Spleen (tissue), 7 donors: ENCODE measurements around the gene ADAMTSL1.

Source experiments
- POLR2AphosphoS5 ChIP-seq, 3 donors: sonication (generic); formaldehyde crosslinking; IDR thresholded peaks; one replicate each; pipeline ENCODE4 v1.5.1; 2017; ENCODE audit warnings: antibody characterized with exemption in 3 of 3
- TF ChIP-seq, protein P1 (sequence below), 11 experiments: fragments of 200-600 bp in 7 of 11; fragments of 450-650 bp in 4 of 11; sonication (generic) in 4 of 11; IDR thresholded peaks in 8 of 11; conservative IDR thresholded peaks in 3 of 11; 1 replicate in 7 of 11; 2 replicates in 4 of 11; pipeline versions ENCODE4 v1.4.0 to v1.8.0; 2016 to 2021; ENCODE audit warnings: antibody characterized with exemption in 11 of 11, inconsistent platforms in 4 of 11, mild to moderate bottlenecking in 1 of 11
- donor health status: DM: no; HTN: no; CAD: no; lungs with moderate emphysema.
- donor health status: DM: no; HTN: no; CAD: no.
- donor health status: DM: no; HTN: no; CAD: no.

DNA sequence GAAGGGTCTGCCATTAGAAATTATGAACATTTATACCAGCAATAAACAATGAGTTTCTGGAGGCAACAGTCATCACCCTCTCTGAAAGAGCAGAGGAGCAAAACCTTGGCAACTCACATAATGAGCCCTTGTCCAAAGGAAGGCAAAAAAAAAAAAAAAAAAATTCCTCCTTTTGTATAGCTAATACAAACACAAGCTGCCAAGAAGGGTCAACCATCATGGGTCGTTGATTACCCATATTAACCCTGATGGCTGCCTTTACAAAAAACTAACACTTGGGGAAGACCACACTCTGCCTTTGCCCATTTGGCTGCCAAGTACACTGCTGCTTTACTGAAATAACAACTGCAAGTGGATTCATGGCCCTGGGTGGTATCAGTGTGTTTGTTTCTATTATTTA is 272.7 kb downstream of the ADAMTSL1 start:
- TF ChIP-seq, protein P1, sequence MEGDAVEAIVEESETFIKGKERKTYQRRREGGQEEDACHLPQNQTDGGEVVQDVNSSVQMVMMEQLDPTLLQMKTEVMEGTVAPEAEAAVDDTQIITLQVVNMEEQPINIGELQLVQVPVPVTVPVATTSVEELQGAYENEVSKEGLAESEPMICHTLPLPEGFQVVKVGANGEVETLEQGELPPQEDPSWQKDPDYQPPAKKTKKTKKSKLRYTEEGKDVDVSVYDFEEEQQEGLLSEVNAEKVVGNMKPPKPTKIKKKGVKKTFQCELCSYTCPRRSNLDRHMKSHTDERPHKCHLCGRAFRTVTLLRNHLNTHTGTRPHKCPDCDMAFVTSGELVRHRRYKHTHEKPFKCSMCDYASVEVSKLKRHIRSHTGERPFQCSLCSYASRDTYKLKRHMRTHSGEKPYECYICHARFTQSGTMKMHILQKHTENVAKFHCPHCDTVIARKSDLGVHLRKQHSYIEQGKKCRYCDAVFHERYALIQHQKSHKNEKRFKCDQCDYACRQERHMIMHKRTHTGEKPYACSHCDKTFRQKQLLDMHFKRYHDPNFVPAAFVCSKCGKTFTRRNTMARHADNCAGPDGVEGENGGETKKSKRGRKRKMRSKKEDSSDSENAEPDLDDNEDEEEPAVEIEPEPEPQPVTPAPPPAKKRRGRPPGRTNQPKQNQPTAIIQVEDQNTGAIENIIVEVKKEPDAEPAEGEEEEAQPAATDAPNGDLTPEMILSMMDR (IDR thresholded peaks at IDR 0.05 in 8 of 11, conservative IDR thresholded peaks at IDR 0.05 in 3 of 11) = no peak
- no peak for TF ChIP-seq POLR2AphosphoS5 (IDR thresholded peaks at IDR 0.05)
